GM12878 (cell line): Measurements from ENCODE around the gene TMCC3.

ENCODE experiments used
- CEBPB ChIP-seq, 2 experiments: fragments of 150-350 bp in 1 of 2; IDR thresholded peaks; 2 replicates each; pipeline ENCODE4 v1.6.1; 2012 to 2014; ENCODE audit warnings: low read depth in 2 of 2, low read length in 2 of 2, borderline replicate concordance in 1 of 2, inconsistent platforms in 1 of 2
- CHD2 ChIP-seq: IDR thresholded peaks from 2 replicates; pipeline ENCODE4 v1.6.1; 2011; ENCODE audit warnings: low read depth, low read length, improper control_type of control experiment, borderline replicate concordance
- CTCF ChIP-seq, 3 experiments: IDR thresholded peaks in 2 of 3; conservative IDR thresholded peaks in 1 of 3; 2 replicates each; pipeline ENCODE4 v1.5.1; 2011; ENCODE audit warnings: low read depth in 3 of 3, low read length in 3 of 3, mild to moderate bottlenecking in 3 of 3, control low read depth in 2 of 3, moderate library complexity in 2 of 3, inconsistent platforms in 1 of 3, mixed read lengths in 1 of 3; ENCODE audit not compliant: control insufficient read depth in 2 of 3, insufficient read depth in 1 of 3; ENCODE audit errors: extremely low read depth in 1 of 3
- HDAC2 ChIP-seq: fragments of 200-600 bp; sonication (generic); IDR thresholded peaks from 2 replicates; pipeline ENCODE4 v1.6.1; 2017
- NFIC ChIP-seq: IDR thresholded peaks from 2 replicates; pipeline ENCODE4 v1.6.1; 2012; ENCODE audit warnings: low read depth, mild to moderate bottlenecking, inconsistent platforms, low read length, moderate library complexity
- SP1 ChIP-seq: IDR thresholded peaks from one replicate; pipeline ENCODE4 v1.6.1; 2011; ENCODE audit warnings: low read depth, low read length
- ZNF274 ChIP-seq: IDR thresholded peaks from one replicate; pipeline ENCODE4 v1.8.0; 2011; ENCODE audit not compliant: insufficient read length, insufficient read depth

- TF ChIP-seq ZNF274 (no peak), CTCF (IDR thresholded peaks at IDR 0.05 in 2 of 3, conservative IDR thresholded peaks at IDR 0.05 in 1 of 3; ENCODE audit: control insufficient read depth in 2 of 3, extremely low read depth in 1 of 3, insufficient read depth in 1 of 3, low read depth in 3 of 3, low read length in 3 of 3) (no peak), HDAC2 (no peak), CEBPB (IDR thresholded peaks at IDR 0.05; ENCODE audit: borderline replicate concordance in 1 of 2, low read depth in 2 of 2, low read length in 2 of 2) (no peak), SP1 (no peak), NFIC (no peak), CHD2 (no peak)
These were observed 28.5 kb upstream of the TMCC3 start for GRCh38 chr12:94678849-94679248.
